ENCODE measurements around the gene ST8SIA5. TPM values are rescaled to one million over a fixed set of nuclear protein-coding genes. Genes with fewer than 3 reads are reported as not detected.

Gene ST8SIA5
- total RNA-seq, 2 experiments from 2014 or later: 0.23 TPM; not detected in 1

DNA sequence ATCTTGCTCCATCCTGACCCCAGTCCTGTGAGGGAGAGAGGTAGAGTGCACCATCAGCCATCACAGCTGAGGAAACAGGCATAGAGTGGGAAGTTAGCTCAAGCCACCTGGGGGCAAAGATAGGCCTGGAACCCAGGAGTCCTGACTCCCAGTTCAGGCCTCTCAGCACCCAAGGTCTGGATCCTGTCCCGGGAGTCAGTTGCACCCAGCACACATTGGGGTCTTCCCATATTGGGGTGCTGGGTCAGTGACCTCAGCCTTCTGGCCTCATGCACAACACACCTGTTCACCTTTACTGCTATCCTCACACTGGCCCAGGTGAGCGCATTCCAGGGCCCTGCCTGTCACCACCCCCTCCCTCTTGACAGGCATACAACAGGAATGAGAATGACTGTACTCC lies 24.7 kb downstream of the ST8SIA5 start:
- DNase-seq (no peak), ATAC-seq (no peak)
- no peak overlapping the region for H3K27ac Mint-ChIP-seq
- no peak overlapping the region for H3K4me3 Mint-ChIP-seq
- CTCF ChIA-PET: no interaction called here
- no peaks in the 10 kb centered on the region for H3K4me1 Mint-ChIP-seq
- peaks cover 7% of the 10 kb centered on the region for H3K9me3 Mint-ChIP-seq (ENCODE audit: low read depth)
- H3K36me3 Mint-ChIP-seq: no peaks in the 10 kb centered on the region
- peaks cover 5% of the 10 kb centered on the region for H3K27me3 Mint-ChIP-seq

- no peak overlapping the region for H3K4me3 Mint-ChIP-seq
- CTCF ChIA-PET: no interaction called here
- peaks cover 7% of the 10 kb centered on the region for H3K9me3 Mint-ChIP-seq (ENCODE audit: low read depth)
- H3K36me3 Mint-ChIP-seq: no peaks in the 10 kb centered on the region
- H3K27ac Mint-ChIP-seq: no peak overlapping the region
- ATAC-seq (no peak), DNase-seq (no peak)
- peaks cover 3% of the 10 kb centered on the region for H3K27me3 Mint-ChIP-seq
- no peaks in the 10 kb centered on the region for H3K4me1 Mint-ChIP-seq
Measured at GRCh38 chr18:46731316-46731715, 25.5 kb downstream of the ST8SIA5 start.

- Mint-ChIP-seq H3K36me3 (no peaks in the 10 kb centered on the region), H3K9me3 (ENCODE audit: low read depth) (peaks cover 7% of the 10 kb centered on the region), H3K4me3 (no peak overlapping the region), H3K27me3 (no peaks in the 10 kb centered on the region), H3K4me1 (no peaks in the 10 kb centered on the region), H3K27ac (no peak overlapping the region)
- DNase-seq (peak; percentile 11), ATAC-seq (no peak)
- CTCF ChIA-PET: no interaction called here
Measured at GRCh38 chr18:46728219-46728930, 28.5 kb downstream of the ST8SIA5 start.

DNA sequence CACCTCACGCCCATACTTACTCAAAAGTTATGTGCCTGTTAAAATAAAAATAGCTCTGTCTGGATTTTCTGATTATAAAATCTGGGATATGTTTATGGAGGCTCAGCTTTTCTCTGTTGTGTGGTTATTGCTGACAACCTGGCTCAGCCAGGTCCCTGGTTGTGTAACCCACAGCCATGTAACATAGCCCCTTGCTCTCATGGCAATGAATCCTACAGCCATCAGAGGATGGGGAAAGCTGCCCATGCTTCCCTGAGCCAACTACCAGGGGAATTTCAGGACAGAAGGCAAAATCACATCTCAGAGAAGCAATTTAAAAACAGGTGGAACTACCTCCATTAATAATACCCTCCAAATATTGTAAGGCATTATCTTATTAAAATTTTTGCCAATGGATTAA lies 29.7 kb downstream of the ST8SIA5 start:
- ATAC-seq: no peak
- peaks cover 7% of the 10 kb centered on the region for H3K9me3 Mint-ChIP-seq (ENCODE audit: low read depth)
- H3K4me1 Mint-ChIP-seq: no peaks in the 10 kb centered on the region
- H3K27me3 Mint-ChIP-seq: no peaks in the 10 kb centered on the region
- H3K4me3 Mint-ChIP-seq: no peak overlapping the region
- H3K36me3 Mint-ChIP-seq: no peaks in the 10 kb centered on the region
- DNase-seq: no peak
- CTCF ChIA-PET: interaction anchor here (0.6 kb wide), 1 partner anchor 26 kb away, joined by 3 read pairs; no protein-coding TSS in a partner anchor
- H3K27ac Mint-ChIP-seq: no peak overlapping the region

- CTCF ChIA-PET: no interaction called here
- peaks cover 3% of the 10 kb centered on the region for H3K9me3 Mint-ChIP-seq (ENCODE audit: low read depth)
- DNase-seq (no peak), ATAC-seq (no peak)
- no peaks in the 10 kb centered on the region for H3K4me1 Mint-ChIP-seq
- no peaks in the 10 kb centered on the region for H3K27me3 Mint-ChIP-seq
- no peak overlapping the region for H3K4me3 Mint-ChIP-seq
- no peaks in the 10 kb centered on the region for H3K36me3 Mint-ChIP-seq
- H3K27ac Mint-ChIP-seq: no peak overlapping the region
Measured at GRCh38 chr18:46725310-46725709, 31.5 kb downstream of the ST8SIA5 start.

- Mint-ChIP-seq H3K4me1 (no peaks in the 10 kb centered on the region), H3K27me3 (no peaks in the 10 kb centered on the region), H3K27ac (no peak overlapping the region), H3K9me3 (ENCODE audit: low read depth) (no peaks in the 10 kb centered on the region), H3K4me3 (no peak overlapping the region), H3K36me3 (no peaks in the 10 kb centered on the region)
- ATAC-seq (no peak), DNase-seq (no peak)
- CTCF ChIA-PET: no interaction called here
Measured at GRCh38 chr18:46723856-46724415, 32.9 kb downstream of the ST8SIA5 start.

DNA sequence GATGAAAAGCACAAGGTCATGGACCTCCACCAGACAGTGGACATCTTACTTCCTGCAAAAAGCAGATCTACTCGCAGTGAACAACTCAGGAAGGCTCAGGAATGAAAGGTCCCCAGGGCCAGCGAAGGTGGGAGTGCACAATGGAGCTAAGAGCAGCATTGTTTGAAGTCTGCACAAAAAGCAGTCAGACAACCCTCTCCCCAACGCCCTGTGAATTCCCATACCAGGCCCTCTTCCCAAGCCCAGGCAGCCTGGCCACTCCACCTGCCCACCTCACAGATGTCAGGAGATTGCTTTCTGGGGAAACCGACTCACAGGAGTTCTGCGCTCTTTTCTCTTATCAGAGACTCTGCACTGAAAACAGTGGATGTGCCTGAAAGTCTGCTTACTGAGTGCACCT lies 34.8 kb downstream of the ST8SIA5 start:
- Mint-ChIP-seq H3K27ac (no peak overlapping the region), H3K4me3 (no peak overlapping the region), H3K36me3 (no peaks in the 10 kb centered on the region), H3K9me3 (ENCODE audit: low read depth) (no peaks in the 10 kb centered on the region), H3K4me1 (no peaks in the 10 kb centered on the region), H3K27me3 (peaks cover 3% of the 10 kb centered on the region)
- ATAC-seq: no peak
- no peak for DNase-seq
- CTCF ChIA-PET: no interaction called here

DNA sequence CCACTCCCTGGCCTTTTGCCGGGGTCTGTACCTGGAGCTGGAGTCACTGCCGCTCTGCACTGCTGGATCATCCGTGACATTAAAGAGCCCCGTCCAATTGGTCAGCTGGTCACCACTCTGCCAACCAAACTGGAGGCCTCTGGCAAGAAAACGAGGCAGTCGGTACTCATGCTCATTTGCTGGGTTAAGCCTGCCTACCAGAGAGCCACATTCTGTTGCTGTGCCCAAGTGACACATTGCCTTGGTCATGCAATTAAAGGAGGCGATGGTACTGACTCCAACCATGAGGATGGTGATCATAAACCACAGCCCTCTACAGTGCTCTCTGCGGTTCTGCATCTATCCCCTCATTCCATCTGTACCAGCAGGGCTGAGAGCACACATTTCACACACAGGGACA lies 35.5 kb downstream of the ST8SIA5 start:
- H3K27me3 Mint-ChIP-seq: peaks cover 3% of the 10 kb centered on the region
- no peaks in the 10 kb centered on the region for H3K9me3 Mint-ChIP-seq (ENCODE audit: low read depth)
- CTCF ChIA-PET: no interaction called here

DNA sequence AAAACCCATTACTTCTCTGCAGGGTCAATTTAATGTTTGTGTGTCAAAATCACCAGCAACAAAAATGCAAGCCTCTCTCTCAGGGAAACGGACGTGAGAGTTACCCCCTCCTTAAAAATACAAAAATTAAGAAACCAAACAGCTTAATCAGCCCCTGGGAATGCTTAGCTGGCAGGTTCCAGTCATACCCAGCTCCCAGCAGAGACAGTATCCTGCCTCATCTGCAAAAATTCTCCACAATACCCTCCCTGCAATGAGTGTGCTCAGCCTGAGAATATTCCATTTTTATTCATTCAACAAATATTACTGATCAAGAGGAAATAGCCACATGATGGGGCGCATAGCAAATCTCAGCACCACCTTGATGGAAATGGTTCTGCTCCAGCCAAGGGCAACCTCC lies 36.3 kb downstream of the ST8SIA5 start:
- CTCF ChIA-PET: no interaction called here

More for the DNA sequence above, 35.5 kb downstream of the ST8SIA5 start:
- Mint-ChIP-seq H3K27ac (no peak overlapping the region), H3K4me1 (no peaks in the 10 kb centered on the region), H3K36me3 (no peaks in the 10 kb centered on the region), H3K4me3 (no peak overlapping the region)
- DNase-seq: peak; percentile 18
- no peak for ATAC-seq

DNA sequence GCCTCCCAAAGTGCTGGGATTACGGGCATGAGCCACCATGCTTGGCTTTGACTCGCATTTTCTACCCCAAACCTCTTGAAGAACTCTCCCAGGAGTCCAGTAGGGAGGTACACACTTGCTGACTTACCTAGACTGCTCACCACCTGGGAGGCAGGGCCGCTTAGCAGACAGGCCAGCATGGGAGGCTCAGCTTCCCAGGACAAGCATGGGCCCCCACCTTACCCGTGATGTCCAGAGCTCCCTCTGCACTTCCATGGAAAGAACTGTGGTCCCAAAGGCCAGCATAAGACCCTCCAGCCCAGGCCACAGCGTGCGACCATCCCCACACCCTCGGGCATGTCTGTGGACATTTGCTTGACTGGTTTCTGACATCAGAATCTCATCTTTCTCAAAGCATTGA lies 36.8 kb downstream of the ST8SIA5 start:
- Mint-ChIP-seq H3K4me1 (no peaks in the 10 kb centered on the region), H3K36me3 (no peaks in the 10 kb centered on the region), H3K4me3 (no peak overlapping the region), H3K27me3 (peaks cover 3% of the 10 kb centered on the region), H3K9me3 (ENCODE audit: low read depth) (no peaks in the 10 kb centered on the region), H3K27ac (no peak overlapping the region)
- DNase-seq: no peak
- CTCF ChIA-PET: interaction anchor here (0.7 kb wide), 1 partner anchor 21 kb away, joined by 4 read pairs; no protein-coding TSS in a partner anchor
- ATAC-seq: no peak

More for the DNA sequence above, 36.3 kb downstream of the ST8SIA5 start:
- no peaks in the 10 kb centered on the region for H3K36me3 Mint-ChIP-seq
- ATAC-seq: no peak
- no peaks in the 10 kb centered on the region for H3K9me3 Mint-ChIP-seq (ENCODE audit: low read depth)
- DNase-seq: no peak
- H3K27me3 Mint-ChIP-seq: peaks cover 3% of the 10 kb centered on the region
- H3K27ac Mint-ChIP-seq: no peak overlapping the region
- no peaks in the 10 kb centered on the region for H3K4me1 Mint-ChIP-seq
- no peak overlapping the region for H3K4me3 Mint-ChIP-seq

DNA sequence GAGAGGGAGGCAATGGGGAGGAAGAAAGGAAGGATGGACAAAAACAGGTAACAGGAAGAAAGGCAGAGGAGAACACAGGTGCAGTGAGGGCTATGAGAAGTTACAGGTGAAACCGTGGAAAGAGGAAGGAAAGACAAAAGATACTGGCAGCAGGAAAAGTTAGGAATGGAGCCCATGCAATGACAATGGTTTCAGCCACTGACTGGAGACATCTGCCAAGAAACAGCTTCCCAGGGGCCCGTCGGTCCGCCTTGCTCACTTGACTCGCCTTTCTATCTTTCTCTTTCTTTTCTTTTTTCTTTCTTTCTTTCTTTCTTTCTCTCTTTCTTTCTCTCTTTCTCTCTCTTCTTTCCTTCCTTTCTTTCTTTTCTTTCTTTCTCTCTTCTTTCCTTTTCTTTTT lies 37.5 kb downstream of the ST8SIA5 start:
- Mint-ChIP-seq H3K9me3 (ENCODE audit: low read depth) (no peaks in the 10 kb centered on the region), H3K4me1 (no peaks in the 10 kb centered on the region), H3K36me3 (no peaks in the 10 kb centered on the region), H3K4me3 (no peak overlapping the region), H3K27me3 (peaks cover 3% of the 10 kb centered on the region), H3K27ac (no peak overlapping the region)
- ATAC-seq (no peak), DNase-seq (no peak)
- CTCF ChIA-PET: interaction anchor here (0.7 kb wide), 1 partner anchor 20 kb away, joined by 4 read pairs; no protein-coding TSS in a partner anchor

- DNase-seq: no peak
- Mint-ChIP-seq H3K27me3 (peaks cover 3% of the 10 kb centered on the region), H3K4me3 (no peak overlapping the region), H3K4me1 (no peaks in the 10 kb centered on the region), H3K9me3 (ENCODE audit: low read depth) (no peaks in the 10 kb centered on the region), H3K27ac (no peak overlapping the region), H3K36me3 (no peaks in the 10 kb centered on the region)
- no peak for ATAC-seq
- CTCF ChIA-PET: no interaction called here
Measured at GRCh38 chr18:46718501-46719341, 38.1 kb downstream of the ST8SIA5 start.

DNA sequence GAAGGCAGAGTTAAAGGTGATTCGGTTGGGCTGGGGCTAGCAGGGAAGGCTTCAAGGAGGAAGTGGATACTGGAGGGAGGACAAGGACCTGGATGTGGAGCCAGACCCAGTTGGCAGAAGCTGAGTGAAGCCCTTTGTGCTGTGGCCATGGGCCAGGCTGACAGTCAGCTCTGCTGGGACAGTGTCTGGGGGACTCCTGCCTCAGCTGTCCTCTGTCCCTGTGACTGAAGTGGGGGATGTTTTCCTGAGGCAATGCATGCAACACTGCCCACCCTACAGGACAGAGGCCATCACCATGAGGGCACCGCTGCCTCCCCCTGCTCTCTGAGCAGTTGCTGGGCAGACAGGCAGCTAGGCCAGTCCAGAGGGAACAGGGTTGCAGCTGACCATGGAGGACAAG lies 40.0 kb downstream of the ST8SIA5 start:
- Mint-ChIP-seq H3K27me3 (peaks cover 3% of the 10 kb centered on the region), H3K4me1 (no peaks in the 10 kb centered on the region), H3K9me3 (ENCODE audit: low read depth) (no peaks in the 10 kb centered on the region), H3K27ac (no peak overlapping the region), H3K36me3 (no peaks in the 10 kb centered on the region), H3K4me3 (no peak overlapping the region)
- DNase-seq (no peak), ATAC-seq (no peak)
- CTCF ChIA-PET: no interaction called here

GRCh38 chr18:46716336-46716735 lies 40.5 kb downstream of the ST8SIA5 start:
- ATAC-seq (no peak), DNase-seq (no peak)
- Mint-ChIP-seq H3K36me3 (no peaks in the 10 kb centered on the region), H3K9me3 (ENCODE audit: low read depth) (no peaks in the 10 kb centered on the region), H3K27ac (no peak overlapping the region), H3K4me1 (no peaks in the 10 kb centered on the region), H3K4me3 (no peak overlapping the region), H3K27me3 (peaks cover 3% of the 10 kb centered on the region)
- CTCF ChIA-PET: no interaction called here

Measured in activated CD8-positive, alpha-beta memory T cell treated with anti-CD3 and anti-CD28 coated beads, Interleukin-2, amount 10 ng/mL, durations not matched to agents 7 days and 5 days (primary cell).